BLaER1 treated with 17β-estradiol and CSF1 and Interleukin-3, amounts not matched to agents 10 nM and 100 nM (cell line): Measurements from ENCODE around the gene PPP2R5A.
"Not testable (repeated sequence)": the region's sequence is repeated elsewhere in the genome, so short reads cannot be mapped to it uniquely, and the experiment has no call there.

ENCODE experiments used
- H3K27ac ChIP-seq, 11 experiments: shearing (Covaris generic); formaldehyde crosslinking; 2 replicates each; pipeline ENCODE4 v1.8.1; 2022
- H3K27me3 ChIP-seq, 11 experiments: shearing (Covaris generic); formaldehyde crosslinking; 2 replicates each; pipeline ENCODE4 v1.8.1; 2022
- H3K36me3 ChIP-seq, 11 experiments: shearing (Covaris generic); formaldehyde crosslinking; 2 replicates each; pipeline ENCODE4 v1.8.1; 2022
- H3K4me1 ChIP-seq, 10 experiments: shearing (Covaris generic); formaldehyde crosslinking; 2 replicates each; pipeline ENCODE4 v1.8.1; 2022
- H3K4me2 ChIP-seq, 11 experiments: shearing (Covaris generic); formaldehyde crosslinking; 2 replicates each; pipeline ENCODE4 v1.8.1; 2022
- H3K4me3 ChIP-seq, 10 experiments: shearing (Covaris generic); formaldehyde crosslinking; 2 replicates each; pipeline ENCODE4 v1.8.1; 2022
- H3K9ac ChIP-seq, 11 experiments: shearing (Covaris generic); formaldehyde crosslinking; 2 replicates each; pipeline ENCODE4 v1.8.1; 2022
- H3K9me3 ChIP-seq, 11 experiments: shearing (Covaris generic); formaldehyde crosslinking; replicated peaks in 1 of 11; 2 replicates each; pipeline ENCODE4 v1.8.1; 2022
- H4K20me1 ChIP-seq, 11 experiments: shearing (Covaris generic); formaldehyde crosslinking; 2 replicates each; pipeline ENCODE4 v1.8.1; 2022
- Cebpa-rat ChIP-seq, 11 experiments: shearing (Covaris generic); IDR thresholded peaks; 2 replicates each; pipeline ENCODE4 v1.8.1; 2022

Gene PPP2R5A

DNA sequence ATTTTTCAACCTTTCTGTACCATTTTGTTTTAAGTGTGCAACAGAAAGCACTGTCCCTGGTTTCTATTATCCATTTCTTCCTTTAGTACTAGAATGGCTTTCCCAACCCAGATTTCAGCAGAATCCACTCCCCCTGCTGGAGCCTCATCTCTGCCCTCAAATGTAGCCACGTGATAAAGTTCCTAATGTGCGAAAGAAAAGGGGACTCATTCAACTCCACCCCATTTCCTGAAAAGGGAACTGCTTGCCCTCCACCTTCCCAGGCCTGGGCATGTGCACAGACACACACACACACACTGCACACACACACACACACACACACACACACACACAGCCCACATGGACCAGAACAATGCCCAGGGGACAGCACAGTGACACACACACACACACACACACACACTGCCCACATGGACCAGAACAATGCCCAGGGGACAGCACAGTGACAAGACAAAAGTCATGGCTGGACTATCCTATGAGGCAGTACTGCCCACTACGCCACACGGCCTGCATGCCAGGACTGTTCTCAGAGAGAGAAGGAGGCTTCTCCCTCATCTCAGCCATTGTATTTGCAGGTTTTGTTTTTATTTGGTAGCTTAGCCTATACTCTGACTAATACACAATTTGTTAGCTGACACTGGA is 96.3 kb downstream of the PPP2R5A start:
- Histone ChIP-seq H3K9ac (no peak overlapping the region), H3K27me3 (no peaks in the 10 kb centered on the region), H3K9me3 (no peaks in the 10 kb centered on the region), H4K20me1 (peaks cover 0 to 43% (median 11%) of the 10 kb centered on the region in 11 experiments; a peak in 13 of 22 replicates), H3K36me3 (peaks cover 95 to 100% (median 100%) of the 10 kb centered on the region in 11 experiments), H3K27ac (no peak overlapping the region), H3K4me2 (peak overlapping the region in 1 of 11 experiments; percentile 5; a peak in 1 of 22 replicates), H3K4me1 (peaks cover 0 to 10% (median 0%) of the 10 kb centered on the region in 10 experiments; a peak in 3 of 20 replicates), H3K4me3 (no peak overlapping the region)
- TF ChIP-seq Cebpa-rat (IDR thresholded peaks at IDR 0.05), result no peak

DNA sequence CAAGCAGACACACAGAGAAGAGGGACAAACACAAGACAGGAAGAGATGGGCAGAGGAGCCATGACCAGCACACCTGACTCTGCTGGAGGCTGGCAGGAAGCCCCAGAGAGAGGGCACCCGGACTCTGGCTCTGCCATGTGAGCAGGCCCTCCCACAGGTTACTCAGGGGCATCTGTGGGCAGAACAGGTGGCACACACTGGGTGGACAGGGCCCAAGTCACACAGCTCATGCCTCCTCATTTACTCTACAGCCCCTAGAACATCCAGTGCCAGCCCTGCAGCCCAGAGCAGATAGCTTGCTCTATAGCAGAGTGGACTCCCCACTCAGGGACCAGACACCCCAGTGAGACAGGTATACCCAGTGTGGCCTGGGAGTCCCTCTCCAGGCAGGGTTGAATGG is 100.8 kb downstream of the PPP2R5A start:
- Histone ChIP-seq H3K4me2 (no peak overlapping the region), H3K9ac (no peak overlapping the region), H3K4me1 (peaks cover 0 to 8% (median 0%) of the 10 kb centered on the region in 10 experiments; a peak in 3 of 20 replicates), H3K27me3 (no peaks in the 10 kb centered on the region), H3K27ac (no peak overlapping the region), H3K36me3 (peaks cover 96 to 100% (median 99%) of the 10 kb centered on the region in 11 experiments), H3K9me3 (peaks cover 11 to 28% (median 22%) of the 10 kb centered on the region in 11 experiments), H4K20me1 (peaks cover 0 to 45% (median 23%) of the 10 kb centered on the region in 11 experiments; a peak in 17 of 22 replicates), H3K4me3 (no peak overlapping the region)
- no peak for TF ChIP-seq Cebpa-rat (IDR thresholded peaks at IDR 0.05)

DNA sequence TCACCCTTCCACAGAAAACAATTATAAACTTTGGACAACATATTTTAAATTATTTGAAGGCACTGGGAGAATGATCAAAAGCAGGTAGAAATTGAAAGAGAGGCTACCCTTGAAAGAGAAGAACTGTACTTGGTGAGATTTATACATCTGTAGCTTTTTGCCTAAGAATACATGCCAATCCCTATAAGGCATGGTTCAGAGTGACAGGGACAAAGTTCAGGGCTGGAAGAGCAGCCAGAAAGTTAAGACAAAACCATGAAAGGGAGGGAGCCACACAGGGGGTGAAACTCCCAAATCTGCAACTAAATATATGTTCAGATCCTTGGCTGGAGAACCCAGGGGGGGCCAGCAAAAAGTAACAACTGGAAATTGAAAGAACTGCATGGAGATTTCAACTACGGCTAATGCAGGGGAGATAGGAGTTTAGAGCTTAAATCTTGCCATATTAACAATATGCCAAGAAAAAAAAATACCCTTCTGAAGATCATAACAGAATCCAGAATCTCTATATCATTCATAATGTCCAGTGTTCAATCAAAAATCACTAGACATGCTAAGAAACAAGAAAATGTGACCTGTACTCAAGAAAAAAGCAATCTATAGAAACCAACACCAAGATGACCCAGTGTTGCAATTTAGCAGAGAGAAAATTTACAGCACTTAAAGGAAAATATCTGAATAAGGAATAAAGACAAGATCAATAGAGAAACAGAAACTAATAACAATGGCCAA is 103.9 kb downstream of the PPP2R5A start:
- no peak overlapping the region for H3K4me2 ChIP-seq
- no peak for TF ChIP-seq Cebpa-rat (IDR thresholded peaks at IDR 0.05)
- H3K4me1 ChIP-seq, result no peaks in the 10 kb centered on the region
- H3K4me3 ChIP-seq, result no peak overlapping the region
- H3K27me3 ChIP-seq, result no peaks in the 10 kb centered on the region
- no peak overlapping the region for H3K9ac ChIP-seq
- H4K20me1 ChIP-seq, result peaks cover 0 to 40% (median 23%) of the 10 kb centered on the region in 11 experiments; a peak in 17 of 22 replicates
- no peak overlapping the region for H3K27ac ChIP-seq
- peaks cover 70 to 79% (median 75%) of the 10 kb centered on the region in 11 experiments for H3K36me3 ChIP-seq
- peaks cover 13 to 37% (median 30%) of the 10 kb centered on the region in 11 experiments for H3K9me3 ChIP-seq

DNA sequence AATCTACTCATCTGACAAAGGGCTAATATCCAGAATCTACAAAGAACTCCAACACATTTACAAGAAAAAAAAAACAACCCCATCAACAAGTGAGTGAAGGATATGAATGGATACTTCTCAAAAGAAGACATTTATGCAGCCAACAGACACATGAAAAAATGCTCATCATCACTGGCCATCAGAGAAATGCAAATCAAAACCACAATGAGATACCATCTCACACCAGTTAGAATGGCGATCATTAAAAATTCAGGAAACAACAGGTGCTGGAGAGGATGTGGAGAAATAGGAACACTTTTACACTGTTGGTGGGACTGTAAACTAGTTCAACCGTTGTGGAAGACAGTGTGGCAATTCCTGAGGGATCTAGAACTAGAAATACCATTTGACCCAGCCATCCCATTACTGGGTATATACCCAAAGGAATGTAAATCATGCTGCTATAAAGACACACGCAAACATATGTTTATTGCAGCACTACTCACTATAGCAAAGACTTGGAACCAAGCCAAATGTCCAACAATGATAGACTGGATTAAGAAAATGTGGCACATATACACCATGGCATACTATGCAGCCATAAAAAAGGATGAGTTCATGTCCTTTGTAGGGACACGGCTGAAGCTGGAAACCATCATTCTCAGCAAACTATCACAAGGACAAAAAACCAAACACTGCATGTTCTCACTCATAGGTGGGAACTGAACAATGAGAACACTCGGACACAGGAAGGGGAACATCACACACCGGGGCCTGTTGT is 110.6 kb downstream of the PPP2R5A start:
- Histone ChIP-seq H3K9me3 (peaks cover 32 to 63% (median 55%) of the 10 kb centered on the region in 11 experiments), H3K36me3 (peaks cover 47 to 68% (median 59%) of the 10 kb centered on the region in 11 experiments), H4K20me1 (peaks cover 0 to 15% (median 5%) of the 10 kb centered on the region in 11 experiments; a peak in 8 of 22 replicates)
- H3K27ac ChIP-seq, H3K9ac ChIP-seq, H3K4me3 ChIP-seq, H3K4me1 ChIP-seq, H3K27me3 ChIP-seq, H3K4me2 ChIP-seq: not testable (repeated sequence)

DNA sequence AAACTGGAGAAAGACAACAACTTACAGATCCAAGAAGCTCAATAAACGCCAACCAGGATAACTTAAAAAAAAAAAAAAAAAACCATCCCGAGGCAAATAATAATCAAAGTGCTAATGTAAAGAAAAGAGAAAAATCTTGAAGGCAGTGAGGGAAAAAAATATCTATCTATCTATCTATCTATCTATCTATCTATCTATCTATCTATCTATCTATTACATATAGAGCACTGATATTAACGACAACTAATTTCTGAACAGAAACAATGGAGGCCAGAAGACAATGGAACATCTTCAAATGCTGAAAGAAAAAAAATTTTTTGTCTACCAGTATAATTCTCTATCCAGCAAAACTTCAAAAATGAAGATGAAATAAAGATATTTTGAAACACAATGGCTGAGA is 111.4 kb downstream of the PPP2R5A start:
- H4K20me1 ChIP-seq, result peaks cover 0 to 19% (median 8%) of the 10 kb centered on the region in 11 experiments; a peak in 9 of 22 replicates
- no peak overlapping the region for H3K4me3 ChIP-seq
- no peak for TF ChIP-seq Cebpa-rat (IDR thresholded peaks at IDR 0.05)
- peaks cover 29 to 55% (median 47%) of the 10 kb centered on the region in 11 experiments for H3K9me3 ChIP-seq
- no peak overlapping the region for H3K27ac ChIP-seq
- H3K27me3 ChIP-seq, result no peaks in the 10 kb centered on the region
- H3K9ac ChIP-seq, result no peak overlapping the region
- H3K4me1 ChIP-seq, result peaks cover 0 to 17% (median 6%) of the 10 kb centered on the region in 10 experiments; a peak in 9 of 20 replicates
- H3K4me2 ChIP-seq, result no peak overlapping the region
- peaks cover 42 to 65% (median 53%) of the 10 kb centered on the region in 11 experiments for H3K36me3 ChIP-seq

DNA sequence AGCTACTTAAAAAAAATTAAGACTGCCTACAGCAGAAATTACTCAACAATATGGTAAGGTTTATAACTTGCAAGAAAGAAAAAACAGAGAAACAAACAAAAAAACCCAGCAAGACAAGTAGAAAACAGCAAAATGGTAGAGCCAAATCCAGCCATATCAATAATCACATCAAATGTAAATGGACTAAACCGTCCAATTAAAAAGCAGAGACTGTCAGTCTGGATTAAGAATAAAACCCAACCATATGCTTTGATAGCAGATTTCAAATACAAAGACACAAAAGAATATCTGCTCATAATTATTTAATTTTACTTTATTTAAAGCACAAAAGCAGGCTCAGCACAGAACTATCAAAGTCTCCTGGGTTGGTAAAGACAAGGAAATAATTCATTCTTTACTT is 112.0 kb downstream of the PPP2R5A start:
- peaks cover 29 to 50% (median 44%) of the 10 kb centered on the region in 11 experiments for H3K9me3 ChIP-seq
- H3K36me3 ChIP-seq, result peaks cover 42 to 67% (median 56%) of the 10 kb centered on the region in 11 experiments
- no peaks in the 10 kb centered on the region for H3K27me3 ChIP-seq
- no peak for TF ChIP-seq Cebpa-rat (IDR thresholded peaks at IDR 0.05)
- 0 out of 20 replicates have a peak overlapping the region, but pooled peaks of 1 of the 10 experiments have one; percentile 1 for H3K4me3 ChIP-seq
- H4K20me1 ChIP-seq, result peaks cover 0 to 20% (median 8%) of the 10 kb centered on the region in 11 experiments; a peak in 9 of 22 replicates
- H3K27ac ChIP-seq, result no peak overlapping the region
- no peak overlapping the region for H3K4me2 ChIP-seq
- no peak overlapping the region for H3K9ac ChIP-seq
- peaks cover 0 to 23% (median 10%) of the 10 kb centered on the region in 10 experiments; a peak in 11 of 20 replicates for H3K4me1 ChIP-seq

DNA sequence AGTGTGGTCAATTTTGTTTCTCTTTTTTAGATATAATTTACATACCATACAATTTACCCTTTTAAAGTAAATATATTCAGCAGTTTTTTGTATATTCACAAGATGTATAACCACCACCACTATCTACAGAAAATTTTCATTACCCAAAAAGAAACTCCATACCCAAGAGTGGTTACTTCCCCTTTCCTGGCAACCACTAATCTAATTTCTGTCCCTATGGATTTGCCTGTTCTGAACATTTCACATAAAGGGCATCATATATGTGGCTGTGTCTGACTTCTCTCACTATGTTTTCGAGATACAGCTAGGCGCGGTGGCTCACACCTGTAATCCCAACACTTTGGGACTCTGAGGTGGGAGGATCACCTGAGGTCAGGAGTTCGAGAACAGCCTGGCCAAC is 115.8 kb downstream of the PPP2R5A start:
- Histone ChIP-seq H3K27me3 (no peaks in the 10 kb centered on the region), H3K4me3 (no peak overlapping the region), H3K4me2 (peak overlapping the region in 4 of 11 experiments; percentile 18 to 72 (median 30); a peak in 3 of 22 replicates), H3K9me3 (peaks cover 24 to 39% (median 35%) of the 10 kb centered on the region in 11 experiments), H3K9ac (no peak overlapping the region), H3K36me3 (peaks cover 68 to 97% (median 91%) of the 10 kb centered on the region in 11 experiments), H3K27ac (no peak overlapping the region), H4K20me1 (peaks cover 0 to 35% (median 12%) of the 10 kb centered on the region in 11 experiments; a peak in 11 of 22 replicates), H3K4me1 (peaks cover 0 to 56% (median 17%) of the 10 kb centered on the region in 10 experiments; a peak in 11 of 20 replicates)
- no peak for TF ChIP-seq Cebpa-rat (IDR thresholded peaks at IDR 0.05)

DNA sequence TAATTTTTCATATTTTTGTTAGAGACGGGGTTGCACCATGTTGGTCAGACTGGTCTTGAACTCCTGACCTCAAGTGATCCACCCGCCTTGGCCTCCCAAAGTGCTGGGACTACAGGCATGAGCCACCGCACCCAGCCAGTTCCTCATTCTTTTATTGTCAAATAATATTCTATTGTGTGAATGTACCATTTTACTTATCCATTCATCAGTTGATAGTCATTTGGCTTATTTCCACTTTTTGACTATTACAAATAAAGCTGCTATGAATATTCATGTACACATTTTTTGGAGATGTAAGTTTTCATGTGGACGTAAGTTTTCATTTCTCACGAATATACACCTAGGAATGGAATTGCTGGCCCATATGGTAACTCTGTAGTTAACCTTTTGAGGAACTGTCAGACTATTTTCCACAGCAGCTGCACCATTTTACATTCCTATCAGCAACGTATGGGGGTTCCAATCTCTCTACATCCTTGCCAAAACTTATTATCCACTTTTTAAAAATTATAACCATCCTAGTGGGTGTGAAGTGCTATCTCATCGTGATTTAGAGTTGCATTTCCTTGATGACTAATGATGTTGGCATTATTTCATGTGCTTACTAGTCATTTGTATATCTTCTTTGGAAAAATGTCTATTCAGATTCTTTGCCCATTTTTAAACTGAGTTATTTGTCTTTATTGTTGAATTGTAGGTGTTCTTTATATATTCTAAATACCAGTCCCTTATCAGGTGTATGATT is 116.8 kb downstream of the PPP2R5A start:
- Histone ChIP-seq H3K4me3 (no peak overlapping the region), H3K27me3 (no peaks in the 10 kb centered on the region), H3K4me1 (peaks cover 0 to 56% (median 17%) of the 10 kb centered on the region in 10 experiments; a peak in 11 of 20 replicates), H3K27ac (peak overlapping the region in 2 of 11 experiments; percentile 32 to 54; a peak in 4 of 22 replicates), H3K9me3 (peaks cover 14 to 31% (median 25%) of the 10 kb centered on the region in 11 experiments), H3K36me3 (peaks cover 70 to 97% (median 91%) of the 10 kb centered on the region in 11 experiments), H3K4me2 (peak overlapping the region in 4 of 11 experiments; percentile 54 to 74 (median 66); a peak in 7 of 22 replicates), H4K20me1 (peaks cover 0 to 35% (median 12%) of the 10 kb centered on the region in 11 experiments; a peak in 11 of 22 replicates), H3K9ac (no peak overlapping the region)
- no peak for TF ChIP-seq Cebpa-rat (IDR thresholded peaks at IDR 0.05)
